ENCODE results near the gene CCDC13.

GRCh38 chr3:42769477-42770131 is 3.4 kb downstream of the CCDC13 start:
- TF ChIP-seq ZNF138 (CRISPR knock-in tag; conservative IDR thresholded peaks at IDR 0.05): no peak
- no peak for TF ChIP-seq AR (CRISPR knock-in tag; IDR thresholded peaks at IDR 0.05)
- TF ChIP-seq CTCF (IDR thresholded peaks at IDR 0.05): no peak

Measured in WTC11 (cell line).